GM23248 (cell line): ENCODE measurements around the gene TMEM182. TPM values are rescaled to one million over a fixed set of nuclear protein-coding genes. Genes with fewer than 3 reads are reported as not detected.
A peak's percentile ranks its signal among the peaks of the same experiment; 100 is the strongest.

Source experiments
- DNase-seq: peaks from one replicate; pipeline ENCODE4 v3.0.0-alpha.2; 2015
- H2AFZ ChIP-seq: fragments of 200-600 bp; sonication (generic); 2 replicates; pipeline ENCODE4 v1.6.1; 2016; ENCODE audit warnings: antibody characterized with exemption
- H3F3A ChIP-seq: fragments of 200-600 bp; sonication (generic); 2 replicates; pipeline ENCODE4 v1.6.1; 2016; ENCODE audit warnings: mild to moderate bottlenecking, antibody characterized with exemption, mixed run types; ENCODE audit not compliant: insufficient read depth
- H3K27ac ChIP-seq: fragments of 200-600 bp; sonication (generic); 2 replicates; pipeline ENCODE4 v1.5.1; 2016; ENCODE audit warnings: mild to moderate bottlenecking
- H3K27me3 ChIP-seq: fragments of 200-600 bp; sonication (generic); replicated peaks from 2 replicates; pipeline ENCODE4 v1.6.1; 2016; ENCODE audit warnings: mild to moderate bottlenecking; ENCODE audit not compliant: insufficient read depth
- H3K36me3 ChIP-seq: fragments of 200-600 bp; sonication (generic); 2 replicates; pipeline ENCODE4 v1.6.1; 2016; ENCODE audit warnings: low read depth, mild to moderate bottlenecking
- H3K4me1 ChIP-seq: fragments of 200-600 bp; sonication (generic); 2 replicates; pipeline ENCODE4 v1.6.1; 2016; ENCODE audit warnings: mild to moderate bottlenecking; ENCODE audit not compliant: insufficient read depth
- H3K4me2 ChIP-seq: fragments of 200-600 bp; sonication (generic); one replicate; pipeline ENCODE4 v1.6.1; 2016; ENCODE audit warnings: mild to moderate bottlenecking; ENCODE audit not compliant: unreplicated experiment
- H3K4me3 ChIP-seq: fragments of 200-600 bp; sonication (generic); 2 replicates; pipeline ENCODE4 v1.5.1; 2016; ENCODE audit warnings: mild to moderate bottlenecking
- H3K79me2 ChIP-seq: fragments of 200-600 bp; sonication (generic); 2 replicates; pipeline ENCODE4 v1.6.1; 2016; ENCODE audit warnings: mild to moderate bottlenecking; ENCODE audit not compliant: insufficient read depth
- H3K9ac ChIP-seq: fragments of 200-600 bp; sonication (generic); 2 replicates; pipeline ENCODE4 v1.6.1; 2016; ENCODE audit warnings: mild to moderate bottlenecking
- H3K9me2 ChIP-seq: fragments of 200-600 bp; sonication (generic); 2 replicates; pipeline ENCODE4 v1.6.1; 2016; ENCODE audit warnings: mixed run types, mild to moderate bottlenecking, moderate library complexity; ENCODE audit not compliant: insufficient read depth
- H3K9me3 ChIP-seq: fragments of 200-600 bp; sonication (generic); one replicate; pipeline ENCODE4 v1.6.1; 2017; ENCODE audit warnings: low read depth
- H4K20me1 ChIP-seq: fragments of 200-600 bp; sonication (generic); 2 replicates; pipeline ENCODE4 v1.6.0; 2016; ENCODE audit not compliant: insufficient read depth
- EZH2 ChIP-seq: fragments of 200-600 bp; sonication (generic); IDR thresholded peaks from 2 replicates; pipeline ENCODE4 v1.6.1; 2018; ENCODE audit warnings: antibody characterized with exemption, mild to moderate bottlenecking; ENCODE audit not compliant: insufficient read depth, poor library complexity, severe bottlenecking
- EZH2phosphoT487 ChIP-seq: fragments of 200-600 bp; sonication (generic); IDR thresholded peaks from 2 replicates; pipeline ENCODE4 v1.6.1; 2018; ENCODE audit warnings: antibody characterized with exemption, moderate library complexity, mild to moderate bottlenecking, low read depth; ENCODE audit not compliant: insufficient read depth
- WGBS, 2 experiments: methylation state at CpG; one replicate each; pipeline ENCODE4 v1.1.6; 2015 to 2017; ENCODE audit warnings: low lambda C conversion rate in 2 of 2, low coverage in 1 of 2; ENCODE audit errors: missing lambda C conversion rate in 2 of 2; 5-methylcytosine and 5-hydroxymethylcytosine counted together
- in situ Hi-C: fragments of 300-500 bp; cut with MboI; formaldehyde crosslinking; loops from 2 replicates; pipeline ENCODE4 v1.15.0; 2020
- polyA plus RNA-seq: library from polyadenylated mRNA; unstranded; fragments of >200 nt; fragmentation: Nextera tagmentation; extraction: Ambion mirVana; gene quantifications from 2 replicates; pipeline ENCODE4 v1.2.1, GENCODE V29; 2016
- total RNA-seq: library from RNA; depleted of rRNA; stranded (reverse); fragments of >200 nt; shearing (Covaris generic); gene quantifications from 2 replicates; pipeline ENCODE4 v1.2.3, GENCODE V29; 2014

Gene TMEM182
- total and polyA plus RNA-seq, 2 experiments from 2014 or later: 2.3 to 3.6 TPM

DNA sequence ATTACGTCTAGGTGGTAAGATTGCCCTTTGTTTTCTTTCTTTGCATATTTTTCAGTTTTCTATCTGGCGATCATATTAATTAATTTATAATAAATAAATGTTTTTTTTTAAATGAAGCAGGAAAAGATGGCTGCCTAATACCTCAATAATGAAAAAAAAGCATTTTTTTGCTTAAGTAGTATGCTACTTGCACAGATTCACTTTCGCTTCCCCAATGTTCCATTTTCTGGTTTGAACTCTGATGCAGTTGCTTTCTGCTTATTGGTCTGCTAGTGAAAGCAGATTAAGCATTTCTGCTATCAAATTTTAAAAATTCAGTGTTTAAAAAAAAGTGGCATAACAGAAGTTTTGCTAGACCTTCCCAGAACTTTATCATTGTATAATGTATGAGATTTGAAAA, 11.9 kb upstream of the TMEM182 start:
- DNase-seq: no peak
- no peak for TF ChIP-seq EZH2
- no peak for TF ChIP-seq EZH2phosphoT487
- Histone ChIP-seq H3K9me3 (no peaks in the 10 kb centered on the region), H3K4me2 (no peak overlapping the region), H3K27ac (no peak overlapping the region), H3K4me1 (no peaks in the 10 kb centered on the region), H3F3A (no peaks in the 10 kb centered on the region), H3K27me3 (no peaks in the 10 kb centered on the region; the same call in 1 of the 2 replicates), H3K9me2 (no peaks in the 10 kb centered on the region), H3K4me3 (no peak overlapping the region), H3K36me3 (no peaks in the 10 kb centered on the region), H2AFZ (no peak overlapping the region), H4K20me1 (no peaks in the 10 kb centered on the region), H3K9ac (no peak overlapping the region), H3K79me2 (no peaks in the 10 kb centered on the region)
- in situ Hi-C loops: no loop called here
- 73 to 87% methylated on average over 3 of the region's 3 CpGs for WGBS, 2 experiments

GRCh38 chr2:102753563-102754159, 8.2 kb upstream of the TMEM182 start:
- Histone ChIP-seq H3K27ac (no peak overlapping the region), H2AFZ (no peak overlapping the region), H3K9ac (no peak overlapping the region), H3K4me2 (no peak overlapping the region), H3K9me2 (no peaks in the 10 kb centered on the region), H3K4me1 (no peaks in the 10 kb centered on the region), H4K20me1 (0 out of 2 replicates have a peak, but pooled peaks cover 3% of the 10 kb centered on the region), H3K4me3 (no peak overlapping the region), H3K9me3 (no peaks in the 10 kb centered on the region), H3F3A (no peaks in the 10 kb centered on the region), H3K36me3 (no peaks in the 10 kb centered on the region), H3K27me3 (no peaks in the 10 kb centered on the region; the same call in 1 of the 2 replicates), H3K79me2 (no peaks in the 10 kb centered on the region)
- peak; percentile 55 for DNase-seq
- TF ChIP-seq EZH2phosphoT487 (no peak), EZH2 (no peak)
- 55 to 59% methylated on average over 7 of the region's 7 CpGs for WGBS, 2 experiments
- in situ Hi-C loops: no loop called here

DNA sequence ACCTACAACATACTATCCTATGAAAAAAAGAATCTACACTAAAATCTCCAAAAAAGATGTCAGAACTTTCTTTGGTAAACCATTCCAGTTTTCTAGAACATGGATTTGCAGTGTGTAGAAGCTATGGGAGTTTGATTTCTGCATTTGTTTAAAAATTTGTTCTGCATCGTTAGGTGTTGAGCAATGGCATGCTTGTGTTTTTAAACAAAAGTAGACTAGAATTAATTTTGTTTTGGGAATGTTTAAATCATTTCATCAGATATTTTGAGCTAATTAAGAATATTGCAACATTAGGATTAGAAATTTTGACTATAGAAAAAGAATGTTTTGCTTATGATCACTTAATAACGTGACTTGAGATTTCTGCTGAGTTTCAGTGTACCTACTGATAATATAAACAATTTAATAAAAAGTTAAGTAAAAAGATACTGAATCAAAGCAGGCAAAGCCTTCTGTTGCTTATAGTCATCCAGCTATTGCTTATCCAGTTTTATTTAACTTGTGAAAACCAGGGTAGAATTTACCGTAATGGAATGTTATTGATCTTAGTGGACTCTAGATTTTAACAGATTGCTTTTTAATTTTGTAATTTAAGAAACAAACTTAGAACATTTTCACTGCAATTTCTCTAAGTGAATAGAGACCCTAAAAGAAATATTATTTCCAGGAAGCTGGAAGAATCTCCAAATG, 7.2 kb upstream of the TMEM182 start:
- H3K36me3 ChIP-seq: no peaks in the 10 kb centered on the region
- H2AFZ ChIP-seq: no peak overlapping the region
- TF ChIP-seq EZH2phosphoT487 (no peak), EZH2 (no peak)
- no peak overlapping the region for H3K9ac ChIP-seq
- H3K4me2 ChIP-seq: no peak overlapping the region
- no peaks in the 10 kb centered on the region for H3K9me3 ChIP-seq
- in situ Hi-C loops: no loop called here
- no peaks in the 10 kb centered on the region for H3K4me1 ChIP-seq
- H3K27me3 ChIP-seq: no peaks in the 10 kb centered on the region; the same call in 1 of the 2 replicates
- H3K79me2 ChIP-seq: no peaks in the 10 kb centered on the region
- H3F3A ChIP-seq: no peaks in the 10 kb centered on the region
- H4K20me1 ChIP-seq: 0 out of 2 replicates have a peak, but pooled peaks cover 3% of the 10 kb centered on the region
- no peak overlapping the region for H3K4me3 ChIP-seq
- WGBS, 2 experiments: 86 to 94% methylated on average over 3 of the region's 3 CpGs
- no peaks in the 10 kb centered on the region for H3K9me2 ChIP-seq
- DNase-seq: no peak
- no peak overlapping the region for H3K27ac ChIP-seq

DNA sequence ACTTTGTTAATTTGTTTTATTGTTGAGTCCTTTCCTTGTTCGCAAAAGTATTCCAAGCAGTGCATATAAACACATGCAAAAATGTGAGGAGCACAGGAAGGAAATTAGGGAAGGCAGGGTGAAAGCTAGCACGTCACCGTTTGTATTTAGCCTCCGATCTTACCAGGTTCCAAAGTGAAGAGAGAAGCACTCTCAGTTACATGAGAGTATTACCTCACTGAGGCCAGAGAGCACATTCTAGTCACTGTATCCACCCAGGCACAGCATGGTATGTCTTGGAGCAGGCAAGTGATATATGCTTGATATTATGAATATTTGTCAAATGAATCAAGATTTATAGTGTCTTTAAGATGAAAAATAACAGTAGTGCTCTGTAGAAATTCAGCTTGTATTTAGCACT, 6.5 kb upstream of the TMEM182 start:
- in situ Hi-C loops: no loop called here

More for the DNA sequence above, 6.5 kb upstream of the TMEM182 start:
- Histone ChIP-seq H3K9ac (no peak overlapping the region), H3K27ac (no peak overlapping the region), H3K27me3 (no peaks in the 10 kb centered on the region; the same call in 1 of the 2 replicates), H3K9me2 (no peaks in the 10 kb centered on the region), H2AFZ (no peak overlapping the region), H3K79me2 (no peaks in the 10 kb centered on the region), H3K4me2 (no peak overlapping the region), H3K36me3 (no peaks in the 10 kb centered on the region), H3K9me3 (no peaks in the 10 kb centered on the region), H3K4me3 (no peak overlapping the region), H3K4me1 (no peaks in the 10 kb centered on the region), H3F3A (no peaks in the 10 kb centered on the region), H4K20me1 (0 out of 2 replicates have a peak, but pooled peaks cover 3% of the 10 kb centered on the region)
- WGBS, 2 experiments: 74 to 81% methylated on average over 4 of the region's 4 CpGs
- no peak for TF ChIP-seq EZH2
- no peak for TF ChIP-seq EZH2phosphoT487
- DNase-seq: no peak
